HEK293 (cell line): ENCODE measurements around the gene KCTD21.

Experiments used
- CTCF ChIA-PET: fragments of 350-600 bp; formaldehyde crosslinking; extraction: SDS; loops from one replicate; lab custom pipeline; 2021; ENCODE audit warnings: antibody characterized with exemption; lab: Yijun Ruan, JAX
- POLR2A ChIA-PET: fragments of 300-600 bp; formaldehyde crosslinking; extraction: SDS; loops from one replicate; lab custom pipeline; 2020; ENCODE audit warnings: antibody characterized with exemption, inconsistent platforms; lab: Yijun Ruan, JAX
- H3K27ac ChIP-seq: fragments of 200-500 bp; sonication (Bioruptor generic); 2 replicates; pipeline ENCODE4 v1.5.1; 2014; ENCODE audit warnings: low read depth, low read length, control low read depth, inconsistent platforms; ENCODE audit errors: extremely low read depth
- H3K36me3 ChIP-seq, 2 experiments: fragments of 200-500 bp in 1 of 2; sonication (Bioruptor generic) in 1 of 2; 1 replicate in 1 of 2; 2 replicates in 1 of 2; pipeline ENCODE4 v1.5.1; 2014 to 2017; ENCODE audit warnings: inconsistent platforms in 2 of 2, low read length in 2 of 2; ENCODE audit not compliant: control insufficient read depth in 2 of 2, insufficient read depth in 1 of 2
- H3K4me1 ChIP-seq: fragments of 200-500 bp; sonication (Bioruptor generic); 2 replicates; pipeline ENCODE4 v1.5.1; 2014; ENCODE audit warnings: mild to moderate bottlenecking, low read length, inconsistent platforms; ENCODE audit not compliant: control insufficient read depth, insufficient read depth
- H3K4me3 ChIP-seq: 2 replicates; pipeline ENCODE4 v1.5.1; 2011; ENCODE audit warnings: low read depth, mild to moderate bottlenecking, control low read depth, low read length, moderate library complexity
- H3K9me3 ChIP-seq: fragments of 200-500 bp; sonication (Bioruptor generic); 2 replicates; pipeline ENCODE4 v1.5.1; 2014; ENCODE audit warnings: low read depth, low read length, inconsistent platforms; ENCODE audit not compliant: control insufficient read depth, insufficient read depth
- GFI1B ChIP-seq: fragments of 450-650 bp; formaldehyde crosslinking; IDR thresholded peaks from 2 replicates; pipeline ENCODE4 v1.5.1; 2016; ENCODE audit warnings: missing biosample characterization, missing genetic modification characterization
- KLF9 ChIP-seq: fragments of 450-650 bp; formaldehyde crosslinking; IDR thresholded peaks from 2 replicates; pipeline ENCODE4 v1.5.1; 2016; ENCODE audit warnings: missing biosample characterization, missing genetic modification characterization, low read depth
- OVOL3 ChIP-seq: fragments of 450-650 bp; formaldehyde crosslinking; IDR thresholded peaks from 2 replicates; pipeline ENCODE4 v1.5.1; 2016; ENCODE audit warnings: missing biosample characterization, missing genetic modification characterization
- REPIN1 ChIP-seq: fragments of 450-650 bp; formaldehyde crosslinking; IDR thresholded peaks from 2 replicates; pipeline ENCODE4 v1.5.1; 2017; ENCODE audit warnings: missing biosample characterization, missing genetic modification characterization, low read depth
- TRIM28 ChIP-seq: IDR thresholded peaks from 2 replicates; pipeline ENCODE4 v1.6.1; 2011; ENCODE audit warnings: low read length, control low read depth, borderline replicate concordance
- ZBTB21 ChIP-seq: fragments of 450-650 bp; formaldehyde crosslinking; IDR thresholded peaks from 2 replicates; pipeline ENCODE4 v1.5.1; 2017; ENCODE audit warnings: missing biosample characterization, missing genetic modification characterization
- ZFP37 ChIP-seq: fragments of 450-650 bp; formaldehyde crosslinking; IDR thresholded peaks from 2 replicates; pipeline ENCODE4 v1.5.1; 2016; ENCODE audit warnings: missing biosample characterization, missing genetic modification characterization
- ZNF132 ChIP-seq: fragments of 450-650 bp; formaldehyde crosslinking; IDR thresholded peaks from 2 replicates; pipeline ENCODE4 v1.5.1; 2017; ENCODE audit warnings: missing biosample characterization, missing genetic modification characterization, borderline replicate concordance
- ZNF138 ChIP-seq: fragments of 450-650 bp; formaldehyde crosslinking; IDR thresholded peaks from 2 replicates; pipeline ENCODE4 v1.5.1; 2016; ENCODE audit warnings: missing biosample characterization, missing genetic modification characterization, borderline replicate concordance
- ZNF16 ChIP-seq: fragments of 450-650 bp; formaldehyde crosslinking; IDR thresholded peaks from 2 replicates; pipeline ENCODE4 v1.5.1; 2016; ENCODE audit warnings: low read depth, missing biosample characterization, missing genetic modification characterization
- ZNF175 ChIP-seq: fragments of 450-650 bp; formaldehyde crosslinking; IDR thresholded peaks from 2 replicates; pipeline ENCODE4 v1.5.1; 2016; ENCODE audit warnings: missing biosample characterization, missing genetic modification characterization
- ZNF202 ChIP-seq: fragments of 450-650 bp; formaldehyde crosslinking; IDR thresholded peaks from 2 replicates; pipeline ENCODE4 v1.5.1; 2016; ENCODE audit warnings: missing biosample characterization, missing genetic modification characterization, borderline replicate concordance
- ZNF335 ChIP-seq: fragments of 450-650 bp; formaldehyde crosslinking; conservative IDR thresholded peaks from 2 replicates; pipeline ENCODE4 v1.5.1; 2016; ENCODE audit warnings: missing biosample characterization, missing genetic modification characterization
- ZNF404 ChIP-seq: fragments of 450-650 bp; formaldehyde crosslinking; IDR thresholded peaks from 2 replicates; pipeline ENCODE4 v1.5.1; 2017; ENCODE audit warnings: missing biosample characterization, missing genetic modification characterization
- ZNF416 ChIP-seq: fragments of 450-650 bp; formaldehyde crosslinking; IDR thresholded peaks from 2 replicates; pipeline ENCODE4 v1.5.1; 2016; ENCODE audit warnings: missing biosample characterization, missing genetic modification characterization
- ZNF423 ChIP-seq: fragments of 450-650 bp; formaldehyde crosslinking; IDR thresholded peaks from 2 replicates; pipeline ENCODE4 v1.5.1; 2016; ENCODE audit warnings: missing biosample characterization, missing genetic modification characterization
- ZNF544 ChIP-seq: fragments of 450-650 bp; formaldehyde crosslinking; IDR thresholded peaks from 2 replicates; pipeline ENCODE4 v1.5.0; 2017; ENCODE audit warnings: missing biosample characterization, missing genetic modification characterization
- ZNF555 ChIP-seq: fragments of 450-650 bp; formaldehyde crosslinking; conservative IDR thresholded peaks from 2 replicates; pipeline ENCODE4 v1.5.1; 2017; ENCODE audit warnings: missing biosample characterization, mild to moderate bottlenecking, missing genetic modification characterization, inconsistent platforms
- ZNF624 ChIP-seq: fragments of 450-650 bp; formaldehyde crosslinking; IDR thresholded peaks from 2 replicates; pipeline ENCODE4 v1.5.1; 2017; ENCODE audit warnings: missing biosample characterization, missing genetic modification characterization
- ZNF792 ChIP-seq: fragments of 450-650 bp; formaldehyde crosslinking; IDR thresholded peaks from 2 replicates; pipeline ENCODE4 v1.5.1; 2016; ENCODE audit warnings: missing biosample characterization, missing genetic modification characterization
- ZNF837 ChIP-seq: fragments of 450-650 bp; formaldehyde crosslinking; IDR thresholded peaks from 2 replicates; pipeline ENCODE4 v1.5.1; 2016; ENCODE audit warnings: missing biosample characterization, missing genetic modification characterization
- ZSCAN30 ChIP-seq: fragments of 450-650 bp; IDR thresholded peaks from 2 replicates; pipeline ENCODE4 v1.5.1; 2018; ENCODE audit warnings: missing biosample characterization, mild to moderate bottlenecking, missing genetic modification characterization, moderate library complexity
- TF ChIP-seq, protein P1 (sequence below): fragments of 450-650 bp; formaldehyde crosslinking; IDR thresholded peaks from 2 replicates; pipeline ENCODE4 v1.5.1; 2016; ENCODE audit warnings: missing biosample characterization, missing genetic modification characterization, borderline replicate concordance
- TF ChIP-seq, protein P2 (sequence below): fragments of 450-650 bp; formaldehyde crosslinking; IDR thresholded peaks from 2 replicates; pipeline ENCODE4 v1.5.1; 2016; ENCODE audit warnings: missing biosample characterization, missing genetic modification characterization

KCTD21 gene

DNA sequence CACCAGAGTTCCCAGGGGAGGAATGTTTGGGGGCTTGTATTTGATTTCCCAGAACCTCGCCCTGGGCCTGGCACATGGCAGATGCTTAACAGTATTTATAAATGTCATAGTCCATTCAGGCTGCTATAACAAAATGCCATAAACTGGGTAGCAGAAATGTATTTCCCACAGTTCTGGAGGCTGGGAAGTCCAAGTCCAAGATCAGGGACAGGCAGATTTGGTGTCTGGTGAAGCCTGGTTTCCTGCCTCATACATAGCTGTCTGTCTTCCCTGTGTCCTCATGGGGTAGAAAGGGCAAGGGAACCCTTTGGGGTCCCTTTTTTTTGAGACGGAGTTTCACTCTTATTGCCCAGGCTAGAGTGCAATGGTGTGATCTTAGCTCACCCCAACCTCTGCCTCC is 24.0 kb downstream of the KCTD21 start (continued):
- TF ChIP-seq, protein P1, sequence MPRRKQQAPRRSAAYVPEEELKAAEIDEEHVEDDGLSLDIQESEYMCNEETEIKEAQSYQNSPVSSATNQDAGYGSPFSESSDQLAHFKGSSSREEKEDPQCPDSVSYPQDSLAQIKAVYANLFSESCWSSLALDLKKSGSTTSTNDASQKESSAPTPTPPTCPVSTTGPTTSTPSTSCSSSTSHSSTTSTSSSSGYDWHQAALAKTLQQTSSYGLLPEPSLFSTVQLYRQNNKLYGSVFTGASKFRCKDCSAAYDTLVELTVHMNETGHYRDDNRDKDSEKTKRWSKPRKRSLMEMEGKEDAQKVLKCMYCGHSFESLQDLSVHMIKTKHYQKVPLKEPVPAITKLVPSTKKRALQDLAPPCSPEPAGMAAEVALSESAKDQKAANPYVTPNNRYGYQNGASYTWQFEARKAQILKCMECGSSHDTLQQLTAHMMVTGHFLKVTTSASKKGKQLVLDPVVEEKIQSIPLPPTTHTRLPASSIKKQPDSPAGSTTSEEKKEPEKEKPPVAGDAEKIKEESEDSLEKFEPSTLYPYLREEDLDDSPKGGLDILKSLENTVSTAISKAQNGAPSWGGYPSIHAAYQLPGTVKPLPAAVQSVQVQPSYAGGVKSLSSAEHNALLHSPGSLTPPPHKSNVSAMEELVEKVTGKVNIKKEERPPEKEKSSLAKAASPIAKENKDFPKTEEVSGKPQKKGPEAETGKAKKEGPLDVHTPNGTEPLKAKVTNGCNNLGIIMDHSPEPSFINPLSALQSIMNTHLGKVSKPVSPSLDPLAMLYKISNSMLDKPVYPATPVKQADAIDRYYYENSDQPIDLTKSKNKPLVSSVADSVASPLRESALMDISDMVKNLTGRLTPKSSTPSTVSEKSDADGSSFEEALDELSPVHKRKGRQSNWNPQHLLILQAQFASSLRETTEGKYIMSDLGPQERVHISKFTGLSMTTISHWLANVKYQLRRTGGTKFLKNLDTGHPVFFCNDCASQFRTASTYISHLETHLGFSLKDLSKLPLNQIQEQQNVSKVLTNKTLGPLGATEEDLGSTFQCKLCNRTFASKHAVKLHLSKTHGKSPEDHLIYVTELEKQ (tag by site-specific recombination): no peak
- TF ChIP-seq ZNF16 (tag by site-specific recombination) (no peak), REPIN1 (tag by site-specific recombination) (no peak), ZNF138 (tag by site-specific recombination) (no peak), ZNF175 (tag by site-specific recombination) (no peak)

DNA sequence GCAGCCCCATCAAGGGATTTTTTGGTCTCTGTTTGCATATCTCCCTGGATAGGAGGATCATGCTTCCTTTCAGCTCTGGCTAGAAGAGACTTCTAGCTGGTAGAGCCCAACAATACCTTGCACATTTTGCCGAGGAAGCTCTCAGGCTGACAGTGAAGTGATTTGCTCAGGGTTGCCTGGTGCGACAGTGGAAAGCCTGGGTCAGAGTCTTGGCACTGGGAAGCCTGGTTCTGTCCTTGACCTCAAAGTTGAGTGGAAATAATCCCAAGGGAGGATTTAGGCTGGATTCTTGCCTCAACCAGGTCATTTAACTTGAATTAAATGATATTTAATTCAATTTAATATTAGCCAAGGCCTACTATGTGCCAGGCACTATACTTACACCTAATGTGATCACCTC is 24.6 kb downstream of the KCTD21 start:
- Histone ChIP-seq H3K27ac (no peak overlapping the region), H3K4me1 (no peaks in the 10 kb centered on the region), H3K4me3 (no peak overlapping the region)
- ChIA-PET CTCF (no interaction called here), POLR2A (no interaction called here)
- TF ChIP-seq ZNF624 (tag by site-specific recombination): no peak
- no peak for TF ChIP-seq ZNF132 (tag by site-specific recombination)
- no peak for TF ChIP-seq ZNF335 (tag by site-specific recombination)
- no peak for TF ChIP-seq ZNF404 (tag by site-specific recombination)
- no peak for TF ChIP-seq ZNF423
- no peak for TF ChIP-seq OVOL3
- TF ChIP-seq ZNF792: no peak
- TF ChIP-seq ZNF555 (tag by site-specific recombination): no peak
- no peak for TF ChIP-seq TRIM28
- no peak for TF ChIP-seq ZNF544 (tag by site-specific recombination)
- TF ChIP-seq ZNF202 (tag by site-specific recombination): no peak
- TF ChIP-seq ZFP37 (tag by site-specific recombination): no peak
- TF ChIP-seq ZBTB21: no peak
- TF ChIP-seq, protein P2, sequence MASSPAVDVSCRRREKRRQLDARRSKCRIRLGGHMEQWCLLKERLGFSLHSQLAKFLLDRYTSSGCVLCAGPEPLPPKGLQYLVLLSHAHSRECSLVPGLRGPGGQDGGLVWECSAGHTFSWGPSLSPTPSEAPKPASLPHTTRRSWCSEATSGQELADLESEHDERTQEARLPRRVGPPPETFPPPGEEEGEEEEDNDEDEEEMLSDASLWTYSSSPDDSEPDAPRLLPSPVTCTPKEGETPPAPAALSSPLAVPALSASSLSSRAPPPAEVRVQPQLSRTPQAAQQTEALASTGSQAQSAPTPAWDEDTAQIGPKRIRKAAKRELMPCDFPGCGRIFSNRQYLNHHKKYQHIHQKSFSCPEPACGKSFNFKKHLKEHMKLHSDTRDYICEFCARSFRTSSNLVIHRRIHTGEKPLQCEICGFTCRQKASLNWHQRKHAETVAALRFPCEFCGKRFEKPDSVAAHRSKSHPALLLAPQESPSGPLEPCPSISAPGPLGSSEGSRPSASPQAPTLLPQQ (tag by site-specific recombination): no peak
- TF ChIP-seq, all 188 proteins: peak for 0
- Histone ChIP-seq H3K9me3 (no peaks in the 10 kb centered on the region), H3K36me3 (no peaks in the 10 kb centered on the region)

- H3K9me3 ChIP-seq: no peaks in the 10 kb centered on the region
- ChIA-PET POLR2A (no interaction called here), CTCF (interaction anchor here (0.7 to 1.1 kb wide), 2 partner anchors 71 to 259 kb away, joined by 3 read pairs; no protein-coding TSS in a partner anchor)
- H3K4me1 ChIP-seq: no peaks in the 10 kb centered on the region
- H3K4me3 ChIP-seq: no peak overlapping the region
- H3K27ac ChIP-seq: no peak overlapping the region
- no peaks in the 10 kb centered on the region for H3K36me3 ChIP-seq
- TF ChIP-seq, protein P1 (tag by site-specific recombination): no peak
- TF ChIP-seq ZNF416 (tag by site-specific recombination) (no peak), ZNF837 (no peak), GFI1B (tag by site-specific recombination) (no peak), ZSCAN30 (tag by site-specific recombination) (no peak), KLF9 (no peak)
Observed at GRCh38 chr11:78161962-78162371, 26.5 kb downstream of the KCTD21 start.
